NB4 (cell line): ENCODE data around the gene TPSD1.

Experiments
- DNase-seq: peaks from one replicate; pipeline ENCODE4 v3.0.0; 2010; ENCODE audit warnings: low read depth
- H3K4me3 ChIP-seq: one replicate; pipeline ENCODE4 v1.5.1; 2011; ENCODE audit warnings: mild to moderate bottlenecking, low read depth, low read length, moderate library complexity
- CTCF ChIP-seq: IDR thresholded peaks from one replicate; pipeline ENCODE4 v1.5.1; 2012; ENCODE audit warnings: low read depth, low read length
- MYC ChIP-seq: IDR thresholded peaks from 2 replicates; pipeline ENCODE4 v1.6.1; 2011; ENCODE audit warnings: low read depth, low read length
- POLR2A ChIP-seq: IDR thresholded peaks from 2 replicates; pipeline ENCODE4 v1.6.1; 2011; ENCODE audit warnings: mild to moderate bottlenecking; ENCODE audit not compliant: insufficient read length; ENCODE audit errors: extremely low read depth
- TF ChIP-seq, protein P1 (sequence below): IDR thresholded peaks from 2 replicates; pipeline ENCODE4 v1.6.1; 2011; ENCODE audit warnings: low read depth, low read length

The TPSD1 gene

GRCh38 chr16:1215574-1216295 lies 40.1 kb upstream of the TPSD1 start:
- TF ChIP-seq, protein P1, sequence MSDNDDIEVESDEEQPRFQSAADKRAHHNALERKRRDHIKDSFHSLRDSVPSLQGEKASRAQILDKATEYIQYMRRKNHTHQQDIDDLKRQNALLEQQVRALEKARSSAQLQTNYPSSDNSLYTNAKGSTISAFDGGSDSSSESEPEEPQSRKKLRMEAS, result no peak
- TF ChIP-seq MYC, result no peak
- no peak for TF ChIP-seq POLR2A
- TF ChIP-seq CTCF, result no peak
- H3K4me3 ChIP-seq, result no peak overlapping the region
- DNase-seq, result no peak

DNA sequence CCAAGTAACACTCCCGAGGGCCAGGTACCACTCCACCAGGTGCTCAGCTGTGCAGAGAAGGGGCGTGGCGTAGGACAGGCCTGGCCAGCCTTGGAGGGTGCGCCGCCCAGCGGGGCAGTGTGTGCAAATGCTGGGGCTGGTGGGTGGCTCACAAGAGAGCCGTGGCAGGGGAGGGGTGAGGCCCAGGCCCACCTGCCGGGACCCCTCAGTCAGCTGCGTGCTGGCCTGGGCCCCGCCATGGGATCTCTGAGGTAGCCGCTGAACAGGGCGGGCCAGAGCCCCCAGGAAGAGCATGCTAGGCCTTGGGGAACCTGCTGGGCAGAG lies 39.6 kb upstream of the TPSD1 start:
- TF ChIP-seq, protein P1, result no peak
- no peak for TF ChIP-seq CTCF
- no peak for TF ChIP-seq MYC
- no peak for TF ChIP-seq POLR2A
- H3K4me3 ChIP-seq, result no peak overlapping the region
- DNase-seq, result no peak

- no peak for TF ChIP-seq CTCF
- no peak for TF ChIP-seq MYC
- TF ChIP-seq, protein P1, result no peak
- TF ChIP-seq POLR2A, result no peak
- no peak for DNase-seq
- no peak overlapping the region for H3K4me3 ChIP-seq
Observed at GRCh38 chr16:1216681-1217400, 39.0 kb upstream of the TPSD1 start.

GRCh38 chr16:1217526-1217925 lies 38.3 kb upstream of the TPSD1 start:
- TF ChIP-seq, protein P1, result no peak
- no peak for TF ChIP-seq POLR2A
- TF ChIP-seq CTCF, result no peak
- no peak for TF ChIP-seq MYC
- no peak for DNase-seq
- no peak overlapping the region for H3K4me3 ChIP-seq

- TF ChIP-seq POLR2A, result no peak
- TF ChIP-seq, protein P1, result no peak
- no peak for TF ChIP-seq MYC
- TF ChIP-seq CTCF, result no peak
- DNase-seq, result no peak
- no peak overlapping the region for H3K4me3 ChIP-seq
Observed at GRCh38 chr16:1218061-1218929, 37.6 kb upstream of the TPSD1 start.
